Activated gamma-delta T cell (primary cell): ENCODE data around the gene MAGI1.

Experiments used
- DNase-seq: peaks from one replicate; lab custom pipeline; 2025; lab: John Stamatoyannopoulos, UW

Gene MAGI1

DNA sequence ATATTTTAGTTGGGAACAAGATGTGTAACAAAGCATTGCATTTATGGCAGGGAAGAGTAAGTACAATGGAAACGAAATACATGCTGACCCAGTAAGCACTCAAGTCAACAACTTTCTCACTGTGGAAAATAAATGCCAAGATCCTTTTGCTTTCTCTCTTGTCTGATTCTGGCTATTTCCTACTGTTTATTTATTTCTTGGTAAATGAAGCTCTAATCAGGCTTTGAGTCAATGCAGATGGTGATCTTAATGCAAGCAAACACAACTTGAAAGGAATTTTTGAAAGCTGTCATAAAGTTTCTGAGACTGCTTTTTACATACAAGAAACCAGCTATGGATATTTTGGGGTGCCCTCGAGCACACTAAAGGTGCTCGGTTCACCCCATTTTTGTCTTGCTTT is 624.8 kb downstream of the MAGI1 start:
- DNase-seq = no peak

DNA sequence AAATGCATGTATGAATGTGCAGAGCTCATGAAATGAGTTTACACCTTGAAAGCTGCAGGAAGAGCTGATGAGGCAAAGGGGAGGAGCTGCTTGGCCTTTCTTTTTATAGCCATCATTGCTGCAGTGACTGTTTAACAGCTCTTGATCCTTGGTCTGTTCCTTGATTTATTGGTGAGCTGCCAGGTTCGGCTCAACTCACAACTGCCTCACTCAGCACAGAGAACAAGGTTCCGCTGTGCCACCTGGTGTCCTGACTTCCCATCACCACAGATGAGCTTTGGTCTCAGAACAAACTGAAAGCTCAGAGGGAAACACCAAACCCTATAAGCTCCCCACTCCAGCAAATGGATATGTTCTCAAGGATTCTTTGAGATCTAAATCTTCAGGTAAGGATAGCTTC is 626.1 kb downstream of the MAGI1 start:
- DNase-seq = no peak

DNA sequence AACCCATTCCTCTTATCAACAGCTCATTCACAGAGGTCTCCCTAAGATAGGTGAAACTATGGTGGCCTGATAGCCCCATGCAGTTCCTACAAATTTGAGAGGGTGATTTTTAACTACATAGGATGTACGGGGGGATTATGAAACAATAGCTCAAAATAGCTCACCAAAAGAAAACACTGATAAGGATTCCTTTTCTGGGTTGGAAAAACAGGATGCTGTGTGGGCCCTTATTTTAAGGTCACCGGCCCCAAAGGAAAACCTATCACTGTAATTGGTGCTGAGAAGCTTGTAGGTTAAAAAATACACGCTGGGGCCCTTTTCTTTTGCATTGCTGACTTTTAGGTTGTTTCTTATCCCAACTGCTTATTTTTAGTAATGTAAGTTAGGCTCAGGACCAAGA is 627.4 kb downstream of the MAGI1 start:
- DNase-seq = no peak

DNA sequence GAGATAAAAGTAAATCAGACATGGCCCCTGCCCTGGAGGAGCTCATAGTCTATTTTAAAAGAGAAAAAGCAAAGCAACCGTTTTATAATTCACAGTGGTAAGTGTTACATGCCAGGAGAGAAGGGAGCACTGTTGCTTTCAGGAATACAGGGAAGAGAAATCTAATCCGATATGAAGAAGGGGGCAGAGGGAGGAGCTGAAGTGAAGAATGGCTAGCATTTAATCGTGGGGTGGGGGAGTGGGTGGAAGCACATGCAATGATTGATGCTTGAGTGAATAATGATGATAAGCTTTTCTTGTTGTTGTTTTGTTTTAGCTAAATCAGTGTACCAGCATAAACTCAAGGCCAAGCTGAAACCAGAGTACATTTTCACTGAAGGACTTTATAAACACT is 629.5 kb downstream of the MAGI1 start:
- no peak for DNase-seq

DNA sequence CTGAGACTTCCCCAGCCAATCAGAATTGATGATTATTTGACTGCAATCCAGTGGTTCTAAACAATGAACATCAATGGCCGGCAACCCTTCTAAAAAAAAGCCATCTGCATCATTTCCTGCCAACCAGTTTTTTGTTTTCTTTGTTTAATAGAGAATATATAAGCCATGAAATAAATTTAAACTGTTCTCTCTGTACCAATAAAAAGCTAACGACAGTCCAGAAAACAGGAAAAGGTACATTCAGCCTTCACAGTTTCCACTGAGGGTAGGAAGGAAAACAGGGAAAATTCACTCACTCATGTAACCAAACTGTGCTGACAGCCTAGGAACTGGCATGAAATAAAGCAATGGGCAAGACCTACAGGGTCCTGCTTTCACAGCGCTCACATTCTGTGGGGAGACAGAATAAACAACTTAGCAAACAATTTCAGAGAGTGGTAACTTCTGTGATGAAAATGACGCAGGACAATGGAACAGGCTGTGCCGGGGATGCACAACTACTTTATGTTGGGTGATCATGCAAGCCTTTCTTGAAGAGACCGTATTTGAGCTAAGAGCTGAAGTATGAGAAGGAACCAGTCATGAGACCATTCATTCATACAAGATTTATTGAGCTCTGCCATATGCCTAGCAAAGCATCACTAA is 630.1 kb downstream of the MAGI1 start:
- no peak for DNase-seq

DNA sequence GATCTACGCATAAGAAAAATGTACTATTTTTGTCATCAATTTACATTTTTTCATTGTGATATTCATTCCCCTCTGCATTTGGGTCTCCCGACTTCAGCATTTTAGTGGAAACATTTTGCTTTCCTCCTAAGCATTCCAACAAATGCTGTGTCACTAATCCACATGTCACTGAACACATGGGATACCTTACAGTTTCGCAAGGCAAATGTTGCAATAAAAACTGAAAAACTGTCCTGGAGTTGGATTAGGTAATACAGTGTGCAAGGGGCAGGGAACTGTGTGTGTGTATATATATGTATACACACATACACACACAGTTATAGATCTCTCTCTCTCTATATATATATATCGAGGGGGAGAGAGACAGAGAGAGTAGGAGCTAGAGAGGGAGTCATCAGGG is 632.2 kb downstream of the MAGI1 start:
- DNase-seq = no peak

DNA sequence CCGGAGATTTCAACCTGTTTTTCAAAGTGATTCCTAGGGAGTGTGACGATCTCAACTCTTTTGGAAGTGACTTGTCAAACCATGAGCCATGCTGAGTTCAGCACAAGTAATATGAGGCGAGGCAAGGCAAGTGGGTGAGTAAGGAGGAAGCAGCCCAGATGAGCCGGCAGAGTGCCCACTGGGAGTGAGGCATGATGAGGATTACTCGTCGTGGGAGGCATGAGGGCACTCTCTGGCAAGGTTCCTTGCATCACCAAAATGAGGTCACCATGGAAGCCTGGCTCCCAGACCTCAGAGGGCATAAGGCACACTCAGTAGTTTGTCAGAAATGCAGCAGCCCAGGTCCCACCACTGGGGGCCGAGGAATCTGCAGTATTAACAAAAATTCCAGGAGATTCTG is 636.1 kb downstream of the MAGI1 start:
- no peak for DNase-seq

DNA sequence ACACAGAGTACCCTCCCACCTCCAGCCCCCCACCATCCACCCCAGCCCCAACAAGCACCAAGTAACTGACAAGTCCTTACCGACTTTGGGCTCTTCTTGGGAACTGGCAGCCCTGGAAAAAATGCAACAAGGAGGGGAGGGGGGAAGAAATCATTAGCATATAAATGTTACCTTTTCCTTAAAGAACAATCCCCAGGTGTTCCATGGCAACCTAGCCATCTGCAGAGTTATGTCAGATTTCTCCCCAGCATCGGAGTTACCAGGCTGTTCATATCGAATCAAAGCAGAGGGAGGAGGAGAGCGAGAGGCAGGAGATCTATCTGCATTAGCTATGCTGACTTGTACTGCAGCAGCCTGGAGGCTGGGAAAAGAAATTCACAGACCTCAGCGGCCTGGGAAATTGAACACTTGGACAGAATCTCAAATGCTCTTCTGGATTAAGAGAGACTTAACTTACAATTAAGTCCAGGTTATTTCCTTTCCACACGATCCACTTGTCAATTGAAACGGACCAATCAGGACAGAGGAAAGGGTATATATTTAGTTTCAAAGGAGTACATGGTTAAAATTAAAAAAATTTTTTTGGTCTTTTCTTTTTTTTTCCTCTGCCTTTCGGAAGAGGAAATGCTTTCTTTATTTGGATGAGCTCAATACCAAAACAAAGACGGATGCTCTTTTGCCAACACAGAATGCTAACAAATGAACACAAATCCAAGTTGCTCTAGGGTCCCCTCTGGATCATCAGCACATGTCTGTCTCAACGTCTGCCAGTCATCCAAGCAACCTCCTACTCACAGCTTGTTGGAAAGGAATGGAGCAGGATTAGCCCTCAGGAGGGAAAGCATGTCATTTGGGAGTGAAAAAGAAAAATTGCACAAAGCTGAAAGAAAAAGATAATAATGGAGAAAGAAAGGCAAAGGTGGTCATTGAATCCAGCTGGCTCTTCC is 637.1 kb downstream of the MAGI1 start:
- DNase-seq = no peak

DNA sequence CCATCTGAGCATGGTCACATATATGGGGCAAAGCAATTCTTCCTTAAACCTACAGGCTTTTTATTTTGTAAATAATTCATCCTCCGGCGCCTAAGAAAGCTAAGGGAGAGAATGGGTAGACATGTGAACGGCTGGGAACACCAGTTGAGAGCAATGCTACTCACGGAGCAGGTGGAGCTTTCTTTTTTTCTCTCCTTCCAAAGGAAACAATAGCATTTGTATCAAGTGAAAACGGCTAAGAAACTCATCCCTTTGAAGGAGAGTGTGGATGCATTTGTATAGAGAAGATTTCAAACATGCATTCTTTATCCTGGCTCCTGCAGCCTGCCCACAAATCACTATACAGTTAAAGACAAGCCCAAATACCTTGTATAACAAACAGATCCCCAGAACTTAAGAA is 637.8 kb downstream of the MAGI1 start:
- no peak for DNase-seq

DNA sequence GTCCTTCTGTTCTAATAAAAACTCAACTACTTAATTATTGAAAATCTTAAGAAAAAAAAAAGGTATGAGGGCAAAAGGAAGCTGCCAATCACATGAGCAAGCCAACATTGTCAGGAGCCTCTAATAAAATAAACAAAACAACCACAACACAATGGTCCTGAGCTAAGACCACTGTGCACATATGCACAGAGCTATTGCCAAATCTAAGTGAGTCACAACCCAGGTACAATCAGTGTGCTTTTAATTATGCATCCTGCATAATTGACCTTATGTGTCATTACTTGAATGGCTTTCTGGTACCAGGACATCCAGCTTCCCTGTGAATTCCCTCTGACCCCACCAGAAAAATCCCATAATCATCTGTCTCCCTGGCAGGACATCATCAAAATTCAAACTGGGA is 639.8 kb downstream of the MAGI1 start:
- DNase-seq = no peak

DNA sequence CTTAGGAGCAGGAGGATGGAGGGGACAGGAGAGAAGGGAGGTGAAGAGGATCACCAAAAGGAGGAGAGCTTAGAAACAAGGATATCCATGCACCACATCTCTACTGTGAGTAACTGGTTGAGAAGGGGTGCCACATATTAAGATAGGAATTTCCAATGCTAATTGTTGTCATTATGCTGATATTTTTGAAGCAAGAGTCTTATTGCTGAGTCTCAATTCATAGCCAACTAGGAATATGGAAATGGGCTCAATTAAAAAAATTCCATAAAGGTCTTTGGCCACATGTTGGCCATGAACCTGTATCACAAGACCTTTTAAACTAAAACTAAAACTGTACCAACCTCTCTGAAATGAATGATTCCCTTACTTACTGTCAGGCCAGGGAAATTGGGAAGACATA is 642.6 kb downstream of the MAGI1 start:
- no peak for DNase-seq

DNA sequence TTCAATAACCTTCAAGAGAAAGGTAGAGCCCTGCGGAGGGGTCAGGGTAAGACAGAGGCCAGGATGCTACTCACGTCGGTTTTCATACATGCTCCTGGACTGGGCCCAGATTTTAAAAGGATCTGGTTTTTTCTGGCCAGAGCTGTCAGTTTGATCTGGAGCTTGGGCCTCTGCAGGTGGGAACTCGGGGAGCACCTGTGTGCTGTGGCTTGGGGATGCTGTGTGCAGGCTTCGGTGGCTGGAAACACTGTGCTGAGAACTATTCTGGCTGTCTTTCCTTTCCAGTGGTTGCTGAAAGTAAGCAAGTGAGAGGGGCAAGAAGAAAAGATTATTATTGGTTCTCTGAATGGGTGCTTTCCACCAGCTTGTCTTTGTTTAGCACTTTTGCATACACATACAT is 647.6 kb downstream of the MAGI1 start:
- DNase-seq = no peak

DNA sequence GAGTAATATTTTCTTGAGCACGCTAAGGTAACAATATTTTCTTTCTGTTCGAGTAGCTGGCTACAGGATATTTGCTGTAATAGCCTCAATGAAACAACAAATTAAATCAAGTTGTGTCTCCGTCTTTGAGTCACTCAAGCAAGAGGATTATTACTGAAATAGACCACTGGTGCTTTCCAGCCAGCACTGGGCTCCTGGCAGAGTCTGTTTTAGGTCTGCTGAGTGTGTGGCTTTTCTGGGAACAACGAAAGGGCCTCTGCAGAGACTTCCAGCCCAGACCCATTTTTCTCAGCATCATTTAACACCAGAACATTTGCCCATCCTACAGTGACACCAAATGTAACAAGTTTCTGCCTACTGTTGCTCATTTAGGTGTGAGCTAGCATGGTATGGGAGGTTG is 652.9 kb downstream of the MAGI1 start:
- no peak for DNase-seq

DNA sequence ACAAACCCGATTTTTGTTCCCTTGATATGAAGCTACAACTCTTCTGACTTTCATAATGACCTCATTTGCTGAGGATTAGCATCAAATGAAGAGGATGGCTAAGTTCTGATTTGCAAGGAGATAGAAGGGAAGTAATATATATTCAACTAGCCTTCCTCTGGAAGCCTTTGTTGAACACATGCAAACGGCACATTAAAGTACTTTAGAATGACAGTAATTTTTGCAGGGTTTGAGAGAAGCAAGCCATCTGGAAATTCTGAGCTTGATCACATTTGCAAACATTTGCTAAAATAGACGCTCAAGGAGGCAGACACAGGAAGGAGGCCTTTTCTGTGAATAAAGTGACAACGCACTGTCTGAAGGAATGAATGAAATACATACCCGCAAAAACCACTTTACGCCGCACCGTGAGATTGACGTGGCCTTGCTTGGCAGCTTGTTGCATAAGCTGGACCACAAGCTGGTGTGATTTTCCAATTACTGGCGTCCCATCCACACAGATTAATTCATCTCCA is 657.2 kb downstream of the MAGI1 start:
- no peak for DNase-seq

DNA sequence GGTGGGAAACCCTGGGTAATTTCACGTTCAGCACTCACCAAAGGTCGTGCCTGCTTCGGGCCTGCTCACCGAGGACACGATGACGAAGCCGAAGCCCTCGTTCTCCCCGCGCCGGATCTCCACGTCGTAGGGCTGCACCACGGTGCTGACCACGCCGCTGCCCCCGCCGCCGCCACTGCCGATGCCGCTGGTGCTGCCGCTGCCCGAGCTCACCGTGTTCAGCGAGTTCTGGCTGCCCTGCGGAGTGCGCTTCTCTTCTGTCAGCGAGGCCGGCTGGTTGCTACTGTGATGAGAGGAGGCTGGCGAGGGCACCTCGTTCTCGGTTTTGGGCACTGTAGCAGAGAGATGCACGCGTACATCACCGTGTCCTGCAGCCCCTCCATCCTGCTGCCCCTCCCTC is 659.5 kb downstream of the MAGI1 start:
- no peak for DNase-seq

DNA sequence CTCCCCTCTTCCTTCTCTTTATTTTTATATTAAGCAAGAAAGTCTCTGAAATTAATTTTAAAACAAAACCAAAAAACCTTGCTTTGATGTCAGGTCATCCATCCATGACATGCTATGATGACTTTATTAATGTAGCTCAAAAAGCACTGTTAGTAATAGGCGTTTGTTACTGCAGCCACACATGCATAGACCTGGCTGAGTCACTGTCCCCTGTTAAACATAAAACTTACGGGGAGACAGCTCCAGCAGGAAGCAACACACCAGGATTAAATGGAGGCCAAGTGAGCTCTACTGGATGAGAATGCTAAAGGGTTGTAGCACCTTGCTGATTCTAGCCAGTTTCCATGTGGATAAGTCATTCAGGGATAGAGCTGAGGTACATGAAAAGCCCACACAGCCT is 661.1 kb downstream of the MAGI1 start:
- DNase-seq = no peak

DNA sequence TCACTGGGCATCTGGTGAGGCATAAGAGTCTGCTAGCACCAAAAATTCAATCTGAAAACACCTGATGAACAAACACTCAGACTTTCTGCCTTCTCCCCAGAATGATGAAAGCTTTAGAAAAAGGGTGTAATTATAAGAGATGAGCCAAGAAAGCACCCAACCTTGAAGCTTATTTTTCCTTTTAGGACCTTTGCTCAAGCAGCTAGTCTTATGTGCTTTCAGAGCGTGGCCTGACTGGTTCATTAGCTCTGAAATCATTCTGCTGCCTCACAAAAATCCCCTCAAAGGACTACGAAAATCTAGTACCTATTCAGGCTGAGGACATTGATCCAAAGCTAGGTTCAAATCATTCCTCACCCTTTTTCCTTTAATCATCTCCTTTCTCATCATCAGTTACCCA is 662.3 kb downstream of the MAGI1 start:
- no peak for DNase-seq

DNA sequence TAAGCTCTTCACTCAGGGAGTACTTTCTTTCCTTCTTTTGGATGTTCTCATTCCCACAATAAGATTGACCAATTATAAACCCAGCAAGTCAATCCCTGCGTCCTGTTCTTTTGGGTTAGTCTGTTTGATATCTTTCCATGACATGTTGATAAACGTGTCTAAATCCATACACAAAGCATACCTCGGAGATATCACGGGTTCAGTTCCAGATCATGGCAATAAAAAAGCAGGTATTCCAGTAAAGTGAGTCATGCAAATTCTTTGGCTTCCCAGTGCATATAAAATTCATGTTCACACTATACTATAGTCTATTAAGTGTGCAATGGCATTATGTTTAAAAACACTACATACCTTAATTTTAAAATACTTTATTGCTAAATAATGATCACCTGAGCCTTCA is 667.7 kb downstream of the MAGI1 start:
- no peak for DNase-seq

DNA sequence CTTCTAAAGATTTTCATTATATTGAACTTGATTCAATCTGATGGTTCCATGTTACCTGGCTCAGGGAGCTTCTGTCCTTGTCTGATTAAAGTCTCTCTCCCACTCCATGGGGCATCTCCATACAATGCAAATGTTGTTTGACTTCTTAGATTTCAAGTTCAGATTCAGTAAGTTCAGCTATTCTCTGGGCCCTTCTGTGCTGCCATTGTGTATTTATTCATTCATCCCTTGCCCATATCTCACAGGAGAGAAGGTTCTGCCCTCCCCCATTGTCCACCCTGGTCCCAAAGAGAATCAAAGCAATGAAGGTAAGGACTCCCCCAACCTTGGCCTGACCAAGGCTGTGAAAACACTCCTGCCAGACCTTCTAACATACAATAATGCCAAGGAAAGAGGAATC is 669.9 kb downstream of the MAGI1 start:
- DNase-seq = no peak

DNA sequence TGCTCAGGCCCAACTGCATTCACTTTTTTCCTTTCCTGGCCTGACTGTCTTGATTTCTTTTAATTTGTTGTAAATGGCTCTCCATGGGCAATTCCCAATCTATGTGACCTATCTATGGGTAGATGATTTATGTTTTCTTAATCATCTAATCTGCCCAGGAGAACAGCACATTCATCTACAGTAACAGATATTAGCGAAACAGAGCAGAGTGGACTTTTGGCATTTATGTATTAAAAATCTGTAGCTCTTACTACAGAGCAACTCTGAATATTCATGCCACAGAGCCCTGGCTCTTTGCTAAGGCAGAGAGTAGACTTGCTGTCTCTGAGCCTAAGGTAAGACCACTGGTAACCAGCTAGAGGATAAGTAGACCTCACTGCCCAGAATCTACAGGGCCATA is 676.0 kb downstream of the MAGI1 start:
- no peak for DNase-seq

DNA sequence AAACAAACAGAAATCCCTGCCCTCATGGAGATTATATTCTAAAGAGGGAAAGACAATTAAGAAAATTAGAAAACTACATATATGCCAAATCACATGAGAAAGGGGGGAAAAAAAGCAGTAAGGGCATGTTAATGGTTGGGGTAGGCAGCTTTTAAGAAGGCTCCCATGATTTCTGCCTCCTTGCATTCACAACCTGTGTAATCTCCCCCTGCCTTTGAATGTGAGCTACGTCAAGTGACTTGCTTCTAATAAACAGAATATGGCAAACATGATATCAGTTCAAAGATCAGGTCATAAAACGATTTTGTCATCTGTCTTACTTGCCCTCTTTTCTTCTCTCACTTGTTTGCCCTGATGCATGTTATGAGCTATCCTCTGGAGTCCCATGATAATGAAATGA is 677.3 kb downstream of the MAGI1 start:
- DNase-seq = no peak

DNA sequence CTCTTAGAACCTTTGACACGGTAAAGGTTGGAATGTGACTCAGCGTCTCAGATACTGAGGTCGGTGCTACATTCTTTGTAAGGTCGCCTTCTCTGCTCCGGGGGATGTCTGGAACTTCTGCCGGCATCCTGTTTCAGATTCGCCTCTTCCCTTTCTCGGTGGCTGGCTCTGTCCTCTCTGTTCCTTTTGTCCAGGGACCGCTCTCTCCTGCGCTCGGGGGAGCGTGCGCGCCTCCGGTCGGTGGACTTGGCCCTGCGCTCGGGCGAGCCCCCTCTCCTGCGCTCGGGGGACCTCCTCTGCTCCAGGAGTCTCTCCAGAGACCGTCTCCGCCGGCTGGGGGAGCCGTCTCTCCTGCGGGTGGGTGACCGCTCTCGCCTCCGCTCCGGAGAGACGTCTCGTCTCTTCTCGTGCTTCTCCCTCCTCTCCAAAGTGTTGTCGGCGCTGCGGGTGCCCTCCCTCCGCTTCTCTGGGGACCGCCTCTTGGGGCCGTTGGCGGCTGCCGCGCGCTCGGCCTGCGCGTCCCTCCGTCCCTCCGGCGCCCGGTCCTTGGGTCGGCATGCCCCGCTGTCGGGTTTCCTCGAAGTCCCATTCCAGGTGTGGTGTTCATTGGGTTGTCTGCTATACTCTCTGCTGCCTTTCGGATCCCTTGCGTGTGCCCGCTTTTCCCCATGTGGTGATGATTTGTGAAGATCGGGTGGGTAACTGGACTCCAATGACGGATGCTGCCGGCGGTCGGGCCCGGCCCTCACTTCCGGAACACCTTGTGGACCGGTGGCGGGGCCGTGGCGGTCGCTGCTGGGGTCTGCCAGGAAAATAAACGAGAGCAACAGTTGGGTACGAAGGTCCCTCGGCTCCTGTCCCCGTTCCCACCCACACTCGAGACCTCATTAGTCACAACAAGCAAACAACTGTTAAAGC is 682.1 kb downstream of the MAGI1 start:
- DNase-seq = no peak
